Epithelial cell of proximal tubule (primary cell): ENCODE data around the gene GPRIN1. TPM values are rescaled to one million over a fixed set of nuclear protein-coding genes. Genes with fewer than 3 reads are reported as not detected.
"Not testable (repeated sequence)": the region's sequence is repeated elsewhere in the genome, so short reads cannot be mapped to it uniquely, and the experiment has no call there.

Experiments used
- DNase-seq: peaks from one replicate; pipeline ENCODE4 v3.0.0-alpha.2; 2011; ENCODE audit warnings: low read depth
- H3K4me3 ChIP-seq: 2 replicates; pipeline ENCODE4 v1.5.1; 2011; ENCODE audit warnings: low read depth, mild to moderate bottlenecking, low read length
- CTCF ChIP-seq: conservative IDR thresholded peaks from 2 replicates; pipeline ENCODE4 v1.5.1; 2012; ENCODE audit warnings: low read depth, mild to moderate bottlenecking, low read length
- total RNA-seq: library from RNA; depleted of rRNA; stranded (reverse); fragments of >200 nt; gene quantifications from 2 replicates; pipeline ENCODE4 v1.2.3, GENCODE V29; 2015

Gene GPRIN1
- total RNA-seq, 1 donor from 2014 or later, result 34.0 TPM

- H3K4me3 ChIP-seq, result no peak overlapping the region
- no peak for TF ChIP-seq CTCF
- no peak for DNase-seq
Measured at GRCh38 chr5:176561259-176561658, 48.7 kb downstream of the GPRIN1 start.

- TF ChIP-seq CTCF, result no peak
- no peak overlapping the region for H3K4me3 ChIP-seq
- DNase-seq, result no peak
Measured at GRCh38 chr5:176560364-176560763, 49.6 kb downstream of the GPRIN1 start.

GRCh38 chr5:176559683-176560082, 50.3 kb downstream of the GPRIN1 start:
- H3K4me3 ChIP-seq, result no peak overlapping the region
- peak; percentile 17 for TF ChIP-seq CTCF
- no peak for DNase-seq

DNA sequence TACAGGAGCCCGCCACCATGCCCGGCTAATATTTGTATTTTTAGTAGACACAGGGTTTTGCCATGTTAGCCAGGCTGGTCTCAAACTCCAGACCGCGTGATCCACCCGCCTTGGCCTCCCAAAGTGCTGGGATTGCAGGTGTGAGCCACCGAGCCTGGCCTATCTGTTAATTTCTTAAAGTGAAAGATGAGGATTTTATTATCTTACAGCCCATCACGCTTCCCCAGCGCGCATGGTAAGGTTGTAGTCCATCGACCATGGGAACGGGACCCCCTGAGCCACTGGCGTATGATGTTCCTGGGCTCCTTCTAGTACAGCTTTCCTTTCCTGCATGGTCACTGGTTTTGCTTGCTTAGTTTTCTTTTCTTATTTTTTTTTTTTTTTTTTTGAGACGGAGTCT, 52.1 kb downstream of the GPRIN1 start:
- no peak overlapping the region for H3K4me3 ChIP-seq
- DNase-seq, result no peak
- TF ChIP-seq CTCF, result no peak

- DNase-seq, result no peak
- TF ChIP-seq CTCF, result no peak
- H3K4me3 ChIP-seq, result no peak overlapping the region
Measured at GRCh38 chr5:176553260-176554085, 56.5 kb downstream of the GPRIN1 start.

- TF ChIP-seq CTCF, result no peak
- no peak overlapping the region for H3K4me3 ChIP-seq
- no peak for DNase-seq
Measured at GRCh38 chr5:176552332-176552869, 57.6 kb downstream of the GPRIN1 start.

DNA sequence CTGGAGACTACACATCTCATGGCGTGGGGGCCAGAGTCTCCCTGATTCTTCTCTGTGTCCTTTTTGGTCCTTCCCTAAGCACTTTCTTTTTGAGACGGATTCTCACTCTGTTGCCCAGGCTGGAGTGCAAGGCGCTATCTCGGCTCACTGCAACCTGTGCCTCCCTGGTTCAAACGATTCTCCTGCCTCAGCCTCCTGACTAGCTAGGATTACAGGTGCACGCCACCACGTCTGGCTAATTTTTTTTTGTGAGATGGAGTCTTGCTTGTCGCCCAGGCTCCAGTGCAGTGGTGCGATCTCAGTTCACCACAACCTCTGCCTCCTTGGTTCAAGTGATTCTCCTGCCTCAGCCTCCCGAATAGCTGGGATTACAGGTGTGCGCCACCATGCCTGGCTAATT, 59.0 kb downstream of the GPRIN1 start:
- not testable (repeated sequence) for DNase-seq
- H3K4me3 ChIP-seq, result peak overlapping the region; percentile 48
